ENCODE data around the gene ADIPOR1.
"Not testable (repeated sequence)": the region's sequence is repeated elsewhere in the genome, so short reads cannot be mapped to it uniquely, and the experiment has no call there.

The ADIPOR1 gene

GRCh38 chr1:202923533-202923932, 34.6 kb downstream of the ADIPOR1 start:
- H3K4me2 ChIP-seq (ENCODE audit: low read length): no peak overlapping the region
- no peak overlapping the region for H3K4me3 ChIP-seq (ENCODE audit: low read depth, low read length)
- H3K27ac ChIP-seq: no peak overlapping the region
- no peak overlapping the region for H3K9ac ChIP-seq
- no peaks in the 10 kb centered on the region for H3K4me1 ChIP-seq
- no peaks in the 10 kb centered on the region for H3K27me3 ChIP-seq (ENCODE audit: control insufficient read depth, insufficient read depth, low read length)
- H3K79me2 ChIP-seq: no peaks in the 10 kb centered on the region
- no peaks in the 10 kb centered on the region for H3K36me3 ChIP-seq (ENCODE audit: control insufficient read depth, insufficient read depth, low read length)
- no peak for TF ChIP-seq CTCF (IDR thresholded peaks at IDR 0.05)
- no peaks in the 10 kb centered on the region for H3K9me3 ChIP-seq (ENCODE audit: control insufficient read depth, low read length)
- no peak overlapping the region for H2AFZ ChIP-seq

GRCh38 chr1:202919615-202920014, 38.5 kb downstream of the ADIPOR1 start:
- Histone ChIP-seq H3K4me3 (ENCODE audit: low read depth, low read length) (no peak overlapping the region), H3K4me1 (no peaks in the 10 kb centered on the region), H2AFZ (no peak overlapping the region), H3K9ac (no peak overlapping the region), H3K27me3 (ENCODE audit: control insufficient read depth, insufficient read depth, low read length) (no peaks in the 10 kb centered on the region), H3K36me3 (ENCODE audit: control insufficient read depth, insufficient read depth, low read length) (no peaks in the 10 kb centered on the region), H3K4me2 (ENCODE audit: low read length) (no peak overlapping the region), H3K27ac (no peak overlapping the region), H3K9me3 (ENCODE audit: control insufficient read depth, low read length) (no peaks in the 10 kb centered on the region), H3K79me2 (no peaks in the 10 kb centered on the region)
- no peak for TF ChIP-seq CTCF (IDR thresholded peaks at IDR 0.05)

GRCh38 chr1:202915146-202915545, 43.0 kb downstream of the ADIPOR1 start:
- no peaks in the 10 kb centered on the region for H3K79me2 ChIP-seq
- no peak for TF ChIP-seq CTCF (IDR thresholded peaks at IDR 0.05)
- H3K27ac ChIP-seq: no peak overlapping the region
- no peak overlapping the region for H2AFZ ChIP-seq
- no peaks in the 10 kb centered on the region for H3K4me1 ChIP-seq
- no peaks in the 10 kb centered on the region for H3K27me3 ChIP-seq (ENCODE audit: control insufficient read depth, insufficient read depth, low read length)
- no peaks in the 10 kb centered on the region for H3K36me3 ChIP-seq (ENCODE audit: control insufficient read depth, insufficient read depth, low read length)
- H3K4me2 ChIP-seq (ENCODE audit: low read length): no peak overlapping the region
- no peak overlapping the region for H3K4me3 ChIP-seq (ENCODE audit: low read depth, low read length)
- no peaks in the 10 kb centered on the region for H3K9me3 ChIP-seq (ENCODE audit: control insufficient read depth, low read length)
- no peak overlapping the region for H3K9ac ChIP-seq

- not testable (repeated sequence) for H3K36me3 ChIP-seq (ENCODE audit: control insufficient read depth, insufficient read depth, low read length); H3K27ac ChIP-seq; H3K9ac ChIP-seq; H3K27me3 ChIP-seq (ENCODE audit: control insufficient read depth, insufficient read depth, low read length); H3K4me3 ChIP-seq (ENCODE audit: low read depth, low read length); H2AFZ ChIP-seq; H3K4me1 ChIP-seq; H3K79me2 ChIP-seq; H3K9me3 ChIP-seq (ENCODE audit: control insufficient read depth, low read length); H3K4me2 ChIP-seq (ENCODE audit: low read length)
Observed at GRCh38 chr1:202912476-202912875, 45.6 kb downstream of the ADIPOR1 start.

GRCh38 chr1:202909494-202909893, 48.6 kb downstream of the ADIPOR1 start:
- H3K36me3 ChIP-seq (ENCODE audit: control insufficient read depth, insufficient read depth, low read length): no peaks in the 10 kb centered on the region
- H3K4me1 ChIP-seq: no peaks in the 10 kb centered on the region
- H3K79me2 ChIP-seq: no peaks in the 10 kb centered on the region
- no peak for TF ChIP-seq CTCF (IDR thresholded peaks at IDR 0.05)
- H3K4me3 ChIP-seq (ENCODE audit: low read depth, low read length): no peak overlapping the region
- no peak overlapping the region for H2AFZ ChIP-seq
- no peak overlapping the region for H3K27ac ChIP-seq
- H3K4me2 ChIP-seq (ENCODE audit: low read length): no peak overlapping the region
- no peak overlapping the region for H3K9ac ChIP-seq
- no peaks in the 10 kb centered on the region for H3K9me3 ChIP-seq (ENCODE audit: control insufficient read depth, low read length)
- H3K27me3 ChIP-seq (ENCODE audit: control insufficient read depth, insufficient read depth, low read length): no peaks in the 10 kb centered on the region
